ENCODE results near the gene VPS51.
A peak's percentile ranks its signal among the peaks of the same experiment; 100 is the strongest.
"Not testable (repeated sequence)": the region's sequence is repeated elsewhere in the genome, so short reads cannot be mapped to it uniquely, and the experiment has no call there.

Gene VPS51

GRCh38 chr11:65135633-65136145 lies 39.7 kb downstream of the VPS51 start:
- TF ChIP-seq CTCF (IDR thresholded peaks at IDR 0.05; ENCODE audit: low read depth, low read length, missing control alignments) = no peak
- H3K4me3 ChIP-seq (ENCODE audit: low read depth, low read length) = peak overlapping the region; percentile 86
- DNase-seq (ENCODE audit: low read depth) = no peak

- no peak for DNase-seq (ENCODE audit: low read depth)
- H3K4me3 ChIP-seq (ENCODE audit: low read depth, low read length) = no peak overlapping the region
- TF ChIP-seq CTCF (IDR thresholded peaks at IDR 0.05; ENCODE audit: low read depth, low read length, missing control alignments) = no peak
These were observed 40.6 kb downstream of the VPS51 start for GRCh38 chr11:65136515-65137096.

DNA sequence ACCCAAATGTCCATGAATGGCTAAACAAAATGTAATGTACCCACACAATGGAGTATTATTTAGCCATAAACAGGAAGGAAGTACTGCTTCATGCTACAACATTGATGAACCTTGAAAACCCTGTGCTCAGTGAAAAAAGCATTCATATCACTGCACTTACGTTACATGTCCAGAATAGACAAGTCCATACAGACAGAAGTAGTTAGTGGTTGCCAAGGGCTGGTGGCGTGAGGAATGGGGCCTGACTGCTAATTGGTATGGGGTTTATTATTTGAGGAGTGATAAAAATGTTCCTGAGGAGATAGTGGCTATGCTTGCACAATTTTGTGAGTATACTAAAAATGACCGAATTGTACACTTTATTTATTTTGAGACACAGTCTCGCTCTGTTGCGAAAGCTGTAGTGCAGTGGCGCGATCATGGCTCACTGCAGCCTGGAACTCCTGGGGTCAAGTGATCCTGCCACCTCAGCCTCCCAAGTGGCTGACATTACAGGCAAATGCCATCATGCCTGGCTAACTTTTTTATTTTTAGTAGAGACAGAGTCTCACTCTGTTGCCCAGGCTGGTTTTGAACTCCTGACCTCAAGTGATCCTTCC lies 46.0 kb downstream of the VPS51 start:
- no peak overlapping the region for H3K4me3 ChIP-seq (ENCODE audit: low read depth, low read length)
- DNase-seq (ENCODE audit: low read depth) = no peak
- no peak for TF ChIP-seq CTCF (IDR thresholded peaks at IDR 0.05; ENCODE audit: low read depth, low read length, missing control alignments)

GRCh38 chr11:65147352-65148075 lies 51.5 kb downstream of the VPS51 start:
- DNase-seq (ENCODE audit: low read depth) = no peak
- no peak for TF ChIP-seq CTCF (IDR thresholded peaks at IDR 0.05; ENCODE audit: low read depth, low read length, missing control alignments)
- no peak overlapping the region for H3K4me3 ChIP-seq (ENCODE audit: low read depth, low read length)

GRCh38 chr11:65148657-65149056 lies 52.6 kb downstream of the VPS51 start:
- no peak for DNase-seq (ENCODE audit: low read depth)
- TF ChIP-seq CTCF (IDR thresholded peaks at IDR 0.05; ENCODE audit: low read depth, low read length, missing control alignments) = no peak
- H3K4me3 ChIP-seq (ENCODE audit: low read depth, low read length) = no peak overlapping the region

DNA sequence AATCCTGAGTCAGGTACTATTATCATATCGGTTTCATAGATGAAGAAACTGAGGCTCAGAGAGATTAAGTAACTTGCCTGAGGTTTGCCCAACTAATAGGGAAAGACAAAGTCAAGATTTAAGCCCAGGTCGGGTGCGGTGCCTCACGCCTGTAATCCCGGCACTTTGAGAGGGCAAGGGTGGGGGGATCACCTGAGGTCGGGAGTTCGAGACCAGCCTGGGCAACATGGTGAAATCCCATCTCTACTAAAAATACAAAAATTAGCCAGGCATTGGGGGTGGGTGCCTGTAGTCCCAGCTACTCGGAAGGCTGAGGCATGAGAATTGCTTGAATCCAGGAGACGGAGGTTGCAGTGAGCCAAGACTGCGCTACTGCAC lies 54.1 kb downstream of the VPS51 start:
- H3K4me3 ChIP-seq (ENCODE audit: low read depth, low read length); DNase-seq (ENCODE audit: low read depth): not testable (repeated sequence)

DNA sequence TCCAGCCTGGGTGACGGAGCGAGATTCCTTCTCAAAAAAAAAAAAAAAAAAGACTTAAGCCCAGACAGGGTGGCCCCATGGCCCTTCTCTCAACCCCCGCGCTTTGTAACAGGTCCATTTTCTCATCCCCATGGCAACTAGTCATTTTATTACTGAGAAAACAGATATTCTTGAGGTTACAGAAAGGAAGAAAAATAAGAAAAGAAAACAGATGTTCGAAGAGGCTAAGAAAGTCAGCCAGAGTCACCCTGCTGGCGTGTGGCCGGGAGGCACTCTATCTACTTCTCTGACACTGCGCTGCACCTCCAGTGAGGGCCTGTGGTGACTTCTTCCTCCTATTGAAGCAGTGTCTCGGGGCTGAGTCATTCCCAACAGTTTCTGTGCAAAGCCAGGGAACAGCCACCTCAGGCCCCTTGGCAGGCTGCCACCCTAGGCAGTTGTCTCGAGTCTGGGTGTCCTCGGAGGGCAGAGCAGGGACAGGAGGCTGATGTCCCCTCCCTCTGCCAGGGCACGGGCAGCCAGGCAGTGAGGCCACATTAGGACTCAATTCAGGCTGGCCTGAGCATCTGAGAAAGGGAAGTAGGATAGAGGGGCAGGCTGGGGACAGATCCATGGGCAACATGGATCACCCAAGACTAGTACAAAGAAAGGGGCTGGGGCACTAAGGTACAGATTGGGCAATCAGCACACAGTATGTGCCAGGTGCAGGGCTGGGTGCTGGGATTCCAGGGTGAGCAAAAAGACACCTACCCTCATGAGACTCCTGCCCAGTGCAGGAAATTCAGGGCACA lies 54.7 kb downstream of the VPS51 start:
- no peak for DNase-seq (ENCODE audit: low read depth)
- no peak overlapping the region for H3K4me3 ChIP-seq (ENCODE audit: low read depth, low read length)
- TF ChIP-seq CTCF (IDR thresholded peaks at IDR 0.05; ENCODE audit: low read depth, low read length, missing control alignments) = no peak
